CD14-positive monocyte (primary cell): ENCODE measurements around the gene TMED10. TPM values are rescaled to one million over a fixed set of nuclear protein-coding genes. Genes with fewer than 3 reads are reported as not detected.
A peak's percentile ranks its signal among the peaks of the same experiment; 100 is the strongest.

Experiments
- DNase-seq, 3 donors: peaks; one replicate each; pipeline ENCODE4 v3.0.0-alpha.2; 2011 to 2022
- H2AFZ ChIP-seq: 2 replicates; pipeline ENCODE4 v1.6.0; 2012; ENCODE audit warnings: mild to moderate bottlenecking, low read depth, low read length, inconsistent platforms; ENCODE audit not compliant: insufficient read depth, poor library complexity, severe bottlenecking
- H3K27ac ChIP-seq, 2 donors: 1 replicate in 1 of 2; 2 replicates in 1 of 2; pipeline ENCODE4 v1.5.1; 2012 to 2013; ENCODE audit warnings: low read length in 2 of 2, control low read depth in 1 of 2, inconsistent platforms in 1 of 2, low read depth in 1 of 2, mild to moderate bottlenecking in 1 of 2
- H3K27me3 ChIP-seq, 2 donors: one replicate each; pipeline versions ENCODE4 v1.6.0 to v1.6.1; 2011 to 2013; ENCODE audit warnings: low read length in 2 of 2; ENCODE audit not compliant: control insufficient read depth in 2 of 2, insufficient read depth in 2 of 2
- H3K36me3 ChIP-seq, 2 donors: replicated peaks in 1 of 2; 1 replicate in 1 of 2; 2 replicates in 1 of 2; pipeline versions ENCODE4 v1.5.1 to v1.6.1; 2012 to 2013; ENCODE audit warnings: low read length in 2 of 2, control low read depth in 1 of 2, inconsistent platforms in 1 of 2, mild to moderate bottlenecking in 1 of 2; ENCODE audit not compliant: insufficient read depth in 2 of 2, control insufficient read depth in 1 of 2
- H3K4me1 ChIP-seq, 2 donors: 1 replicate in 1 of 2; 2 replicates in 1 of 2; pipeline versions ENCODE4 v1.5.1 to v1.6.1; 2012 to 2013; ENCODE audit warnings: low read length in 2 of 2, control low read depth in 1 of 2, inconsistent platforms in 1 of 2, mild to moderate bottlenecking in 1 of 2, moderate library complexity in 1 of 2; ENCODE audit not compliant: insufficient read depth in 2 of 2, control insufficient read depth in 1 of 2
- H3K4me2 ChIP-seq: replicated peaks from 2 replicates; pipeline ENCODE3; 2012; ENCODE audit warnings: low read length, moderate library complexity, mild to moderate bottlenecking; ENCODE audit not compliant: poor library complexity, severe bottlenecking; ENCODE audit errors: extremely low read depth
- H3K4me3 ChIP-seq, 3 experiments: fragments of 200-600 bp in 1 of 3; sonication (generic) in 1 of 3; replicated peaks in 1 of 3; 1 replicate in 2 of 3; 2 replicates in 1 of 3; pipeline ENCODE4 v1.5.1; 2011 to 2013; ENCODE audit warnings: low read length in 3 of 3, mild to moderate bottlenecking in 3 of 3, control low read depth in 2 of 3, low read depth in 2 of 3, inconsistent platforms in 1 of 3, moderate library complexity in 1 of 3
- H3K79me2 ChIP-seq: 2 replicates; pipeline ENCODE4 v1.6.0; 2012; ENCODE audit warnings: mild to moderate bottlenecking, control low read depth, inconsistent platforms, low read length, moderate library complexity; ENCODE audit not compliant: insufficient read depth
- H3K9ac ChIP-seq: 2 replicates; pipeline ENCODE4 v1.6.0; 2017; ENCODE audit warnings: low read length, mild to moderate bottlenecking; ENCODE audit not compliant: insufficient read depth, poor library complexity, severe bottlenecking
- H3K9me3 ChIP-seq, 2 donors: replicated peaks in 1 of 2; 1 replicate in 1 of 2; 2 replicates in 1 of 2; pipeline versions ENCODE4 v1.5.1 to v1.6.1; 2012 to 2013; ENCODE audit warnings: low read length in 2 of 2, control low read depth in 1 of 2; ENCODE audit not compliant: control insufficient read depth in 1 of 2, insufficient read depth in 1 of 2
- H4K20me1 ChIP-seq: 2 replicates; pipeline ENCODE4 v1.6.0; 2012; ENCODE audit warnings: mild to moderate bottlenecking, low read length, control low read depth, moderate library complexity; ENCODE audit not compliant: insufficient read depth
- H3K27ac Mint-ChIP-seq, 7 donors: one replicate each; pipeline ENCODE4 v1.8.0; 2020; ENCODE audit warnings: mild to moderate bottlenecking in 7 of 7, mixed read lengths in 7 of 7, moderate library complexity in 6 of 7, inconsistent platforms in 2 of 7
- H3K27me3 Mint-ChIP-seq, 3 donors: one replicate each; pipeline ENCODE4 v1.8.0; 2021 to 2022; ENCODE audit warnings: low read depth in 3 of 3, mild to moderate bottlenecking in 3 of 3, mixed read lengths in 3 of 3, moderate library complexity in 3 of 3, inconsistent platforms in 1 of 3
- H3K36me3 Mint-ChIP-seq, 2 donors: one replicate each; pipeline ENCODE4 v1.8.0; 2020; ENCODE audit warnings: mixed read lengths in 2 of 2, inconsistent platforms in 1 of 2, mild to moderate bottlenecking in 1 of 2
- H3K4me1 Mint-ChIP-seq: one replicate; pipeline ENCODE4 v1.8.0; 2020; ENCODE audit warnings: mild to moderate bottlenecking, mixed read lengths
- H3K4me3 Mint-ChIP-seq, 2 donors: one replicate each; pipeline ENCODE4 v1.8.0; 2020; ENCODE audit warnings: mild to moderate bottlenecking in 2 of 2, mixed read lengths in 2 of 2, moderate library complexity in 1 of 2
- H3K9me3 Mint-ChIP-seq, 7 donors: one replicate each; pipeline ENCODE4 v1.8.0; 2020 to 2022; ENCODE audit warnings: mixed read lengths in 7 of 7, mild to moderate bottlenecking in 6 of 7, moderate library complexity in 6 of 7, inconsistent platforms in 2 of 7
- WGBS: methylation state at CpG from one replicate; pipeline ENCODE4 v1.1.5; 2013; ENCODE audit warnings: missing lambda C conversion rate; ENCODE audit not compliant: insufficient coverage; 5-methylcytosine and 5-hydroxymethylcytosine counted together
- intact Hi-C, 2 donors: fragments of 100-400 bp; cut with micrococcal nuclease; formaldehyde crosslinking; loops; one replicate each; pipeline versions ENCODE4 v1.15.0 to v1.15.1; 2023
- polyA plus RNA-seq, 3 donors: library from polyadenylated mRNA; depleted of rRNA in 1 of 3; unstranded in 2 of 3; stranded (reverse) in 1 of 3; fragments of 300-500 nt in 2 of 3; fragments of >200 nt in 1 of 3; fragmentation: Illumina TruSeq in 2 of 3; gene quantifications; 1 replicate in 2 of 3; 2 replicates in 1 of 3; pipeline ENCODE4 v1.2.3, GENCODE V29; 2012 to 2021
- TF ChIP-seq, protein P1 (sequence below): fragments of 200-600 bp; IDR thresholded peaks from one replicate; pipeline ENCODE4 v1.8.0; 2022; ENCODE audit warnings: antibody characterized with exemption, mild to moderate bottlenecking

Gene TMED10
- polyA plus RNA-seq, 3 donors, result 98.5 to 243 (median 233) TPM

GRCh38 chr14:75188520-75189268 is 12.3 kb upstream of the TMED10 start:
- WGBS, result 0% methylated on average over 1 of the region's 7 CpGs
- H3K36me3 Mint-ChIP-seq, result peaks cover 0 to 9% of the 10 kb centered on the region in 2 donors
- peak overlapping the region; percentile 74 to 82 for H3K27ac ChIP-seq
- H3K36me3 ChIP-seq, result no peaks in the 10 kb centered on the region
- H3K27me3 ChIP-seq, result no peaks in the 10 kb centered on the region
- H4K20me1 ChIP-seq, result no peaks in the 10 kb centered on the region
- TF ChIP-seq, protein P1, sequence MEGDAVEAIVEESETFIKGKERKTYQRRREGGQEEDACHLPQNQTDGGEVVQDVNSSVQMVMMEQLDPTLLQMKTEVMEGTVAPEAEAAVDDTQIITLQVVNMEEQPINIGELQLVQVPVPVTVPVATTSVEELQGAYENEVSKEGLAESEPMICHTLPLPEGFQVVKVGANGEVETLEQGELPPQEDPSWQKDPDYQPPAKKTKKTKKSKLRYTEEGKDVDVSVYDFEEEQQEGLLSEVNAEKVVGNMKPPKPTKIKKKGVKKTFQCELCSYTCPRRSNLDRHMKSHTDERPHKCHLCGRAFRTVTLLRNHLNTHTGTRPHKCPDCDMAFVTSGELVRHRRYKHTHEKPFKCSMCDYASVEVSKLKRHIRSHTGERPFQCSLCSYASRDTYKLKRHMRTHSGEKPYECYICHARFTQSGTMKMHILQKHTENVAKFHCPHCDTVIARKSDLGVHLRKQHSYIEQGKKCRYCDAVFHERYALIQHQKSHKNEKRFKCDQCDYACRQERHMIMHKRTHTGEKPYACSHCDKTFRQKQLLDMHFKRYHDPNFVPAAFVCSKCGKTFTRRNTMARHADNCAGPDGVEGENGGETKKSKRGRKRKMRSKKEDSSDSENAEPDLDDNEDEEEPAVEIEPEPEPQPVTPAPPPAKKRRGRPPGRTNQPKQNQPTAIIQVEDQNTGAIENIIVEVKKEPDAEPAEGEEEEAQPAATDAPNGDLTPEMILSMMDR, result no peak
- H3K27me3 Mint-ChIP-seq, result no peaks in the 10 kb centered on the region
- H3K4me1 Mint-ChIP-seq, result peaks cover 57% of the 10 kb centered on the region
- H3K4me2 ChIP-seq, result peak overlapping the region; percentile 43
- H3K4me3 Mint-ChIP-seq, result peak overlapping the region in 1 of 2 donors; percentile 28
- peak overlapping the region; percentile 92 to 96 (median 94) for H3K27ac Mint-ChIP-seq
- peaks cover 56 to 68% of the 10 kb centered on the region in 2 donors for H3K4me1 ChIP-seq
- H3K9me3 ChIP-seq, result no peaks in the 10 kb centered on the region
- intact Hi-C loops, result loop anchor here (5.0 kb wide), 4 partner anchors 34 to 89 kb away; partner anchors contain the start of gene FOS (in 2 of the 2)
- peak; percentile 95 to 99 (median 97) for DNase-seq
- H2AFZ ChIP-seq, result no peak overlapping the region
- peak overlapping the region in 1 of 3 experiments; percentile 31 for H3K4me3 ChIP-seq
- no peaks in the 10 kb centered on the region for H3K79me2 ChIP-seq
- H3K9ac ChIP-seq, result peak overlapping the region; percentile 15
- peaks cover 0 to 7% (median 0%) of the 10 kb centered on the region in 7 donors for H3K9me3 Mint-ChIP-seq

- Mint-ChIP-seq H3K27ac (peak overlapping the region; percentile 92 to 96 (median 94)), H3K36me3 (peaks cover 0 to 9% of the 10 kb centered on the region in 2 donors), H3K4me1 (peaks cover 63% of the 10 kb centered on the region), H3K4me3 (peak overlapping the region in 1 of 2 donors; percentile 26), H3K27me3 (no peaks in the 10 kb centered on the region), H3K9me3 (peaks cover 0 to 7% (median 0%) of the 10 kb centered on the region in 7 donors)
- Histone ChIP-seq H3K9ac (no peak overlapping the region), H3K79me2 (no peaks in the 10 kb centered on the region), H3K36me3 (no peaks in the 10 kb centered on the region), H2AFZ (no peak overlapping the region), H3K4me3 (no peak overlapping the region), H3K4me2 (peak overlapping the region; percentile 43), H3K9me3 (no peaks in the 10 kb centered on the region), H3K4me1 (peaks cover 62 to 74% of the 10 kb centered on the region in 2 donors), H3K27ac (peak overlapping the region; percentile 36 to 82), H4K20me1 (no peaks in the 10 kb centered on the region), H3K27me3 (no peaks in the 10 kb centered on the region)
- DNase-seq, result no peak
- WGBS, result no CpG with 5 or more reads among the region's 4 CpGs
- intact Hi-C loops, result loop anchor here (5.0 kb wide), 4 partner anchors 34 to 89 kb away; partner anchors contain the start of gene FOS (in 2 of the 2)
- TF ChIP-seq, protein P1, result no peak
These were observed 11.7 kb upstream of the TMED10 start for GRCh38 chr14:75188086-75188485.
